Pancreas (tissue), 10 donors: ENCODE data around the gene RPL11. TPM values are rescaled to one million over a fixed set of nuclear protein-coding genes. Genes with fewer than 3 reads are reported as not detected.
"Not testable (repeated sequence)": the region's sequence is repeated elsewhere in the genome, so short reads cannot be mapped to it uniquely, and the experiment has no call there.

ENCODE experiments used
- ATAC-seq, 4 donors: fragments of 200-7000 bp; cut with Tn5 transposase; one replicate each; pipeline versions ENCODE4 v1.8.0 to v1.9.1; 2020; ENCODE audit warnings: mild to moderate bottlenecking in 4 of 4, moderate library complexity in 4 of 4
- DNase-seq, 6 donors: peaks; one replicate each; pipeline ENCODE4 v3.0.0-alpha.2; 2020
- FAIRE-seq: peaks from 2 replicates; lab custom pipeline; 2012; peaks lifted over from hg19 to GRCh38; lab: Jason Lieb, UNC
- H3K27ac ChIP-seq, 4 donors: fragments of 200-600 bp; sonication (generic); 1 replicate in 3 of 4; 2 replicates in 1 of 4; pipeline versions ENCODE4 v1.5.0 to v1.8.0; 2020
- H3K27me3 ChIP-seq, 4 donors: fragments of 200-600 bp; one replicate each; pipeline ENCODE4 v1.8.0; 2021
- H3K36me3 ChIP-seq, 3 donors: fragments of 200-600 bp; sonication (generic) in 1 of 3; one replicate each; pipeline versions ENCODE4 v1.5.0 to v1.8.0; 2020 to 2021
- H3K4me1 ChIP-seq, 3 donors: fragments of 200-600 bp; one replicate each; pipeline ENCODE4 v1.8.0; 2021
- H3K4me3 ChIP-seq, 4 donors: fragments of 200-600 bp; sonication (generic) in 2 of 4; one replicate each; pipeline versions ENCODE4 v1.5.0 to v1.8.0; 2020 to 2021
- H3K9me3 ChIP-seq, 4 donors: fragments of 200-600 bp; one replicate each; pipeline ENCODE4 v1.8.0; 2021
- CTCF ChIP-seq, 4 donors: fragments of 200-600 bp; sonication (generic) in 3 of 4; IDR thresholded peaks; one replicate each; pipeline versions ENCODE4 v1.5.0 to v1.8.0; 2021; ENCODE audit warnings: antibody characterized with exemption in 4 of 4
- WGBS, 2 donors: extraction: QIAGEN DNeasy Blood & Tissue Kit; methylation state at CpG; one replicate each; pipeline ENCODE4 v1.1.7; 2013; 5-methylcytosine and 5-hydroxymethylcytosine counted together
- intact Hi-C, 3 donors: fragments of 100-400 bp; cut with DNase I; formaldehyde crosslinking; loops; one replicate each; pipeline versions ENCODE4 v1.11.1 to v1.14.2; 2022
- polyA plus RNA-seq, 2 donors: library from polyadenylated mRNA; stranded (reverse); fragments of 200-250 nt; gene quantifications; one replicate each; pipeline ENCODE4 v1.2.3, GENCODE V29; 2013
- total RNA-seq, 6 donors: library from RNA; stranded (reverse); fragmentation: NEBNext Ultra II Directional in 4 of 6; extraction: Animal tissue kit (Norgen Biotek cat#: 25700) in 4 of 6; gene quantifications; one replicate each; pipeline versions ENCODE4 v1.2.1 to v1.2.4, GENCODE V29; 2021 to 2023
- donor health status: healthy with polysubstance abuse.
- donor health status: DM: no; HTN: no; CAD: no; lungs with moderate emphysema.
- donor health status: DM: no; HTN: no; CAD: no.
- donor health status: control.
- donor health status: control.
- donor health status: Bipolar disorder and iron deficiency.
- donor health status: DM: yes; HTN: yes; CAD: no.
- donor health status: DM: no; HTN: no; CAD: no.
- donor health status: DM: no; HTN: no; CAD: no.
- donor health status: DM: yes; HTN: yes; CAD: no.

RPL11 gene
- total and polyA plus RNA-seq, 8 donors = 511 to 1,484 (median 734) TPM

GRCh38 chr1:23679815-23680214 is 11.8 kb upstream of the RPL11 start:
- H3K4me1 ChIP-seq = no peaks in the 10 kb centered on the region
- no peak for FAIRE-seq
- 76 to 92% methylated on average over 4 of the region's 4 CpGs for WGBS, 2 donors
- DNase-seq = no peak
- H3K9me3 ChIP-seq = no peaks in the 10 kb centered on the region
- H3K27me3 ChIP-seq = no peaks in the 10 kb centered on the region
- H3K36me3 ChIP-seq = no peaks in the 10 kb centered on the region
- ATAC-seq = no peak
- no peak overlapping the region for H3K27ac ChIP-seq
- intact Hi-C loops = no loop called here
- no peak for TF ChIP-seq CTCF (IDR thresholded peaks at IDR 0.05)
- no peak overlapping the region for H3K4me3 ChIP-seq

- no peaks in the 10 kb centered on the region for H3K27me3 ChIP-seq
- H3K27ac ChIP-seq = no peak overlapping the region
- no peak for TF ChIP-seq CTCF (IDR thresholded peaks at IDR 0.05)
- no peaks in the 10 kb centered on the region for H3K36me3 ChIP-seq
- no peaks in the 10 kb centered on the region for H3K4me1 ChIP-seq
- no peak for FAIRE-seq
- intact Hi-C loops = no loop called here
- no peak for DNase-seq
- H3K9me3 ChIP-seq = no peaks in the 10 kb centered on the region
- no peak overlapping the region for H3K4me3 ChIP-seq
- no peak for ATAC-seq
Observed at GRCh38 chr1:23682946-23683345, 8.7 kb upstream of the RPL11 start.

GRCh38 chr1:23684415-23684814 is 7.2 kb upstream of the RPL11 start:
- Histone ChIP-seq H3K36me3 (no peaks in the 10 kb centered on the region), H3K27ac (no peak overlapping the region), H3K9me3 (no peaks in the 10 kb centered on the region), H3K4me3 (no peak overlapping the region), H3K4me1 (no peaks in the 10 kb centered on the region), H3K27me3 (no peaks in the 10 kb centered on the region)
- 36 to 50% methylated on average over 2 of the region's 2 CpGs for WGBS, 2 donors
- intact Hi-C loops = no loop called here
- no peak for FAIRE-seq
- no peak for TF ChIP-seq CTCF (IDR thresholded peaks at IDR 0.05)
- no peak for DNase-seq
- no peak for ATAC-seq

GRCh38 chr1:23685197-23685596 is 6.4 kb upstream of the RPL11 start:
- H3K9me3 ChIP-seq, H3K27ac ChIP-seq, FAIRE-seq, H3K27me3 ChIP-seq, intact Hi-C loops, H3K36me3 ChIP-seq, H3K4me1 ChIP-seq, ATAC-seq, H3K4me3 ChIP-seq, DNase-seq: not testable (repeated sequence)
- WGBS, 2 donors = 66 to 75% methylated on average over 7 of the region's 7 CpGs

- intact Hi-C loops, FAIRE-seq, DNase-seq, ATAC-seq, H3K9me3 ChIP-seq, H3K4me1 ChIP-seq, H3K27ac ChIP-seq, H3K4me3 ChIP-seq, H3K36me3 ChIP-seq, H3K27me3 ChIP-seq: not testable (repeated sequence)
- 79 to 80% methylated on average over 3 of the region's 3 CpGs for whole genome bisulfite sequencing, 2 donors
Observed at GRCh38 chr1:23687680-23688079, 3.9 kb upstream of the RPL11 start.

GRCh38 chr1:23688281-23688680 is 3.3 kb upstream of the RPL11 start:
- DNase-seq, intact Hi-C loops, H3K4me1 ChIP-seq, H3K27me3 ChIP-seq, FAIRE-seq, ATAC-seq, H3K36me3 ChIP-seq, H3K27ac ChIP-seq, H3K4me3 ChIP-seq, H3K9me3 ChIP-seq: not testable (repeated sequence)
- 95 to 97% methylated on average over 6 to 33 of the region's 33 CpGs for WGBS, 2 donors
